Activated CD8-positive, alpha-beta memory T cell treated with anti-CD3 and anti-CD28 coated beads, Interleukin-2, amount 50 U/mL, for 24 hours (primary cell): ENCODE data around the gene JAKMIP3.

Source experiments
- DNase-seq: peaks from one replicate; pipeline ENCODE4 v3.0.0-alpha.2; 2020; ENCODE audit errors: extremely low read depth

Gene JAKMIP3

DNA sequence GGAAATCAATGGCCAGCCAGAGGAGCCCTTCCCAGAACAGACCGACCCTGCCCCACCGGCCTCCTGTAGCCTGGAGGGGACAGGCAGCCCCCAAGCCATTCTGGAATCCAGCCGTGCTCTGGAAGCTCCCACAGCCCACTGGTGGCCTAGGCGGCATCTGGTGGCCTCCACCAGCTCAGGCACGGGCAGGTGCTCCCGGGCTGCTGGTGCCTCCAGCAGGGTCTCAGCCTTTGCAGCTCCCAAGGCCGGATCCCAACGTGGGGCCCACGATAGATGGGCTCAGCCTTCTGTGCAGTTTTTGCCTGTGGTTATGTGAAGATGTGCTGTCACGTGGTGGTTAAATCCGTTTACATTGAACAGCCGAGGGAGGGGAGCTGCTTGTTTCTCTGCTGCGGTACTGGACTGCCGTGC is 44.4 kb downstream of the JAKMIP3 start:
- DNase-seq, result no peak

DNA sequence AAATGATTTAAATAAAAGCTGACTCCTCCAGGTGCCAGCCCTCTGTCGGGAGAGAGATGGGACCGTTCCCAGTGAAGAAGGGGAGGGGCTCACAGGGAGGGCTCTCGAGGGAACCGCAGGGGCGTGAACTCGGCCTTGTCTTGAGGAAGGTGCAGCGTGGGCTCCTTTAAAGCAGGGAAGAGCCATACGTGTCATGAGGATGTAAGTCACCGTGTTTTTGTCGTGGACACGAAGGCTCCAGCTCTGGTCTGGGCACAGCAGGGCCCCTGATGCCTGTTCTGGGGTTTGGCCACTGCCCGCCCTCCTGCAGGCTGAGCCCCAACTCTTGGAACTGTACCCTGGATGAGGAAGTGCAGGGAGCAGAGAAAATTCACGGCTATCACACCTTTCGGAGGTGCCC is 45.0 kb downstream of the JAKMIP3 start:
- DNase-seq, result no peak

DNA sequence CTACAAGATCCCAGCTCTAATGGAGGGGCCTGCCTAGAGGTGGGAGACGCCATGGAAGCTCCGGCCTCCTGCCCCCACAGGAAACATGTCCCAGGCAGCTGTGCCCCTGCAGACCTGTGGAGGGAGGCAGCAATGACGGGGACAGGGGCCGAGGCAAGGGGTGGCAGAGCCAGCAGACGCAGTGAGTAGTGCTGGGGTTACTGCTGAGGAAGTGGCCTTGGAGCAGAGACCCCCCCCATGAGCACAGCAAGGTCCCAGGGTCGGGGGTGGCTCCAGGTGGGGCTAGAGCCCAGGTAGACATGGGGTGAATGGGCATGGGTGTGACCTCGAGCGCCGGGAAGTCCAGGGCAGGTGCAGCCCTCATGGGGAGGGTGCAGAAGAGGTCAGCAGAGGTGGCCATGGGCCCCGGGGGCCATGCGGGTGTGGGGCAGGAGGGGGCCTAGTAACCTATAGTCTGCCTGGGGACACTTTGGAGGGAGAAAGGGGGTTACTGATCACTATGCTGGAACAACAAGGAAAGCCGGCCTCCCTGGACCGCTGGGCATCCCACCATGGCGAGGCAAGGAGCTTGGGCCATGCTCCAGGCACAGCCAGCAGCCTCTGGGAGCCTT is 45.5 kb downstream of the JAKMIP3 start:
- DNase-seq, result no peak

DNA sequence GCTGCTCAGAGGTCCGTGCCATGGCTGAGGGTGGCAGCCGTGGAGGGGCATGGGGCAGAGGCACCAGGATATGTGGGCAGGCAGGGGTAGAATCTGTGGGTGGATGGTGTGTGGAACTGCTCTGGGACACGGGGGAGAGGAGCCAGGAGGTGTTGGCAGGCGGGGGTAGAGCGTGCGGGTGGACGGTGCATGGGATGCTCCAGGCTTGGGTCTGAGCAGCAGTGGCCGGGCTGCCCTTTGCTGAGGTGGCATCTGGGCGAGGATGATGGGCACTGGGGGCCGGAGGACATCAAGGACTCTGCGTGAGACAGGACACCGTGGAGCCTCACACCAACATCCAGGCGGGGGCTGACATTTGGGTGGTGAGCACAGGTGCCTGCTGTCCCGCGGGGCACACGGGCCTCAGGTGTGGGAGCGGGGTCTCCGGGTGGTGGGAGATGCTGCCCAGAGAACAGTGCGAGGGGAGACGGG is 46.2 kb downstream of the JAKMIP3 start:
- no peak for DNase-seq

DNA sequence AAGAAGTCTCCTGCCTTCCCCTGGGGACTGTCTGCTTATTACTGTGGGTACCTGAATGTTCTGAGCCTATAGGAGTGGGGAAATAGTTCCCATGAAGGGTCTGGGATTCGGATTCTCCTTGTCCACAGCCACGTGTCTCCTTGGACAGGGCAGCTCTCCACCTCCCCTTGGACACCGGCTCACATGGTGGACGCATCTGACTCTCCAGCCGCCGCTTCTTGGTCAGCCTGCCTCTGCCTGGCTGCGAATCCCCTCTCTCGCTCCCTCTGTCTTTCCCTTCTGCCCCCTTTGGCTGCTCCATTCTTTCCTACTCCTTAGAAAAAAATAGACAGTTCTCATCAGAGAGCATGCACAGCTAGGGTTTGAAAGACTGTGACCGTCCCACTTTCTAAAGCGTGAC is 46.9 kb downstream of the JAKMIP3 start:
- no peak for DNase-seq

DNA sequence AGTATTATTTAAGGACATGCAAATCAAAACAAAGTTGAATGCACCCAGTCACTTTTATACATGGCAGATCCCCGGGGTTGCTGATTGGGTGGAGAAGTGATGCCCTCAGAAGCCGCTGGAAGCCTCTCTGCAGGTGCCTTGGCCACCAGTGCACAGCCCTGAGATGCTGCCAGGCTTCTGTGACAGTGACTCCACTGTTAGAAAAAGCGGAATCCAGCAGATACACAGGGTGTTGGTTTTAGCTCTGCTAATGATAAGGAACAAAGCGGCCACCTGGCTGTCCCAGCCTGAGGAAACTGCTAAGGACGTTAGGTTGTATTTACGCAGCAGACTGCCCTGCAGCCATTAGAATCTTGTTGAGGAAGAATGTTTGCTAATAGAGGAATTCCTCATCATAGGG is 47.5 kb downstream of the JAKMIP3 start:
- no peak for DNase-seq

DNA sequence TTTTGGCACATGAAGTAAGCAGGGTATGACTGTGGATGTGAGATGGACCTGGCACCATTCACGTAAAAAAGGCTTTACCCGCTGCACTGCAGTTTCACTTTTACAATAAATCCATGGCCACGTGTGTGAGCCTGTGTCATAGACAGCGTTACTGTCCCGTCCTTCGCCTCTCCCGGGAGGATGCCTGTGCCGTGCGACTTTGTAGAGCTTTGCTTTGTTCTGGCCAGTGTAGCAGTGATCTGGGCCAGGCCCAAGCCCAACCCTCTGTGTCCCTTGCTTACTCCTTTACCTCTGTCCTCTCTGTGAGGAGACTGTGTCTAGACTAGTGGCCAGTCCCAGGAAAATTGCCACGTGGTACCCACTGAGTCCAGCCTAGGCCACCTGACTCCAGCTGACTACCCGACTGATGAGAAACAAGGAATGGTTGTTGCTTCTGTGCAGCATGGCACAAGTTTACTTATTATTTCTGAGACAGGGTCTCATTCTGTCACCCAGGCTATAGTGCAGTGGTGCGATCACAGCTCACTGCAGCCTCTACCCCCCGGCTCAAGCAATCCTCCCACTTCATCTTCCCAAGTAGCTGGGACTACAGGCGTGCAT is 48.1 kb downstream of the JAKMIP3 start:
- no peak for DNase-seq

DNA sequence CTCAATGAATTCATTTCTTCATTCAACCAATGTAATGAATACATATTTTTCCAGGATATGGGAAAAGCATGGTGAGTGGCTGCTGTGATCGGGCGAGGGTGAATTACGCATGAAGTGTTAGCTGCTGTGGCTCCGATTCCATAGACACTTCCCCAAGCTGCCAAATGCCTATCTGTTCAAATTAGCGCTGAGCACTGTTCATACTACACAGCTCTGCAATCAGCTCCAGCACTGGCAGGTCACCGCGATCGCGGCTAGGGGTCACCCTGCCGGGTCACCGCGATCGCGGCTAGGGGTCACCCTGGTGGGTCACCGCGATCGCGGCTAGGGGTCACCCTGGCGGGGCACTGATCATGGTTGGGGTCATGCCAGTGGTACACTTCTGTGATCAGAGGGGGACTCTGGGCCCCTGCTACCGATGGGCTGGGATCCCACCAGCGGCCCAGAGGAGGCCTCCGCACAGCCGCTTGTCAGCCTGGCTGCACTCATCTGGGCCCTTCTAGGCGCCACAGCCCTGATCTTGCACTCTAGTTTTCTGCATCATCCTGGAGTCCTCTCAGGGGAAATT is 49.3 kb downstream of the JAKMIP3 start:
- DNase-seq, result no peak
